SH-SY5Y (cell line): ENCODE data around the gene CMC4.

ENCODE experiments used
- GATA2 ChIP-seq: IDR thresholded peaks from 2 replicates; pipeline ENCODE4 v1.6.1; 2011; ENCODE audit warnings: mild to moderate bottlenecking, low read depth, low read length
- GATA3 ChIP-seq: IDR thresholded peaks from 2 replicates; pipeline ENCODE4 v1.6.1; 2011; ENCODE audit warnings: low read depth, mild to moderate bottlenecking, low read length, moderate library complexity

DNA sequence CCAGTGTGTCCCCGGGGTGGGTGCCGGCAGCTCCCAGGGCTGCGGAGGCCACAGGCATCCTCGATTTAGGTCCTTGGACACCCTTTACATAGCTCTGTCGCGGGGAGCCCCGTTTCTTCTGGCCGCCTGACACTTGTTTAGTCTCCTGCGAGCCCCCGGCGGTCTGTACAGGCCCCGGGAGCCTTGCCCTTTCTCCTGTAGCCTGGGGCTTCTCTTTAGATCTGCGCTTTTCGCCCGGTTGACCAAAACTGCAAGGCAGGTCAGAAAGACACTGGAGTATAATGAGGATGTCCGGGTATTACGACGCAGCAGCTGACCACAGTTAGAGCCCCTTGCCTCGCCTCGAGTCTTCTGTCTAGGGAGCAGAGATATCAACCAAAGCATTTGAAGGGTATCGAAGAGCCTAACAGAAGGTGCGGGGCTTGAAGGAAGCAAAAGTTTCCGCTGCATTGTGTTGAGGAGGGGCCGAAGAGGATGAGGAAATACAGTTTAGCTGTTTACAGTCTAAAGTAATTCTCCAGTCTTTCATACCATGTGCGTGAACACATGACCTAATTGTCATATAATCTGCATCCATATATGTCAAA is 851 bp upstream of the CMC4 start:
- no peak for TF ChIP-seq GATA2
- TF ChIP-seq GATA3: no peak
